HG02763 (cell line): ENCODE data around the gene ZNF423.

ENCODE experiments used
- ATAC-seq: cut with Tn5 transposase; IDR thresholded peaks from one replicate; pipeline ENCODE4 v1.9.1; 2021; ENCODE audit warnings: mild to moderate bottlenecking, moderate library complexity; ENCODE audit not compliant: unreplicated experiment

ZNF423 gene

GRCh38 chr16:49592546-49593423 is 263.1 kb downstream of the ZNF423 start:
- no peak for ATAC-seq

- ATAC-seq = no peak
These were observed 265.6 kb downstream of the ZNF423 start for GRCh38 chr16:49590166-49590871.

GRCh38 chr16:49589544-49590031 is 266.3 kb downstream of the ZNF423 start:
- no peak for ATAC-seq

- no peak for ATAC-seq
These were observed 267.1 kb downstream of the ZNF423 start for GRCh38 chr16:49588729-49589384.

- ATAC-seq = no peak
These were observed 267.9 kb downstream of the ZNF423 start for GRCh38 chr16:49588026-49588425.

GRCh38 chr16:49587511-49587910 is 268.4 kb downstream of the ZNF423 start:
- ATAC-seq = no peak

GRCh38 chr16:49586466-49587450 is 269.2 kb downstream of the ZNF423 start:
- ATAC-seq = no peak

GRCh38 chr16:49585143-49585832 is 270.6 kb downstream of the ZNF423 start:
- no peak for ATAC-seq

GRCh38 chr16:49583911-49584310 is 272.0 kb downstream of the ZNF423 start:
- no peak for ATAC-seq

GRCh38 chr16:49581630-49582298 is 274.1 kb downstream of the ZNF423 start:
- ATAC-seq = no peak

- ATAC-seq = no peak
These were observed 275.1 kb downstream of the ZNF423 start for GRCh38 chr16:49580751-49581303.

GRCh38 chr16:49578435-49579024 is 277.4 kb downstream of the ZNF423 start:
- no peak for ATAC-seq

GRCh38 chr16:49578018-49578417 is 277.9 kb downstream of the ZNF423 start:
- no peak for ATAC-seq

- ATAC-seq = no peak
These were observed 279.0 kb downstream of the ZNF423 start for GRCh38 chr16:49576941-49577340.

GRCh38 chr16:49576173-49576494 is 279.8 kb downstream of the ZNF423 start:
- no peak for ATAC-seq

GRCh38 chr16:49575346-49576172 is 280.4 kb downstream of the ZNF423 start:
- ATAC-seq = peak; percentile 96

GRCh38 chr16:49574826-49575225 is 281.1 kb downstream of the ZNF423 start:
- no peak for ATAC-seq

GRCh38 chr16:49567950-49568349 is 288.0 kb downstream of the ZNF423 start:
- ATAC-seq = no peak
